ENCODE results near the gene ACTG2.
"Not testable (repeated sequence)": the region's sequence is repeated elsewhere in the genome, so short reads cannot be mapped to it uniquely, and the experiment has no call there.

DNA sequence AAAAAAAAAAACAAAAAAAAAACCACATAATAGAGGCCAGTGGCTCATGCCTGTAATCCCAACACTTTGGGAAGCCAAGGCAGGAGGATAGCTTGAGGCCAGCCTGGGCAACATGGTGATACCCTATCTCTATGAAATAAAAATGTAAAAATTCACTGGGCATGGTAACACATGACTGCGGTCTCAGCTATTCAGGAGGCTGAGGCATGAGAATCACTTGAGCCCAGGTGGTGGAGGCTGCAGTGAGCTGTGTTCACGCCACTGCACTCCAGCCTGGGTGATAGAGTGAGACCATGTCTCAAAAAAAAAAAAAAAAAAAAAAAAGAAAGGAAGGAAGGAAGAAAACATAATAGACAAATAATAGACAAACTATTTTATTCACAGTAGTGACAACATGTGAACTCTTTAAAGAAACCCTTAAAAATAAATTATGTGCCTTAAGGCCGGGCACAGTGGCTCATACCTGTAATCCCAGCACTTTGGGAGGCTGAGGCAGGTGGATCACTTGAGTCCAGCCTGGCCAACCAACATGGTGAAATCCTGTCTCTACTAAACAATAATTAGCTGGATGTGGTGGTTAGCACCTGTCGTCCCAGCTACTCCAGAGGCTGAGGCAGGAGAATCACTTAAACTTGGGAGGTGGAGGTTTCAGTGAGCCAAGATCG, 11.3 kb downstream of the ACTG2 start:
- TF ChIP-seq, protein P1, sequence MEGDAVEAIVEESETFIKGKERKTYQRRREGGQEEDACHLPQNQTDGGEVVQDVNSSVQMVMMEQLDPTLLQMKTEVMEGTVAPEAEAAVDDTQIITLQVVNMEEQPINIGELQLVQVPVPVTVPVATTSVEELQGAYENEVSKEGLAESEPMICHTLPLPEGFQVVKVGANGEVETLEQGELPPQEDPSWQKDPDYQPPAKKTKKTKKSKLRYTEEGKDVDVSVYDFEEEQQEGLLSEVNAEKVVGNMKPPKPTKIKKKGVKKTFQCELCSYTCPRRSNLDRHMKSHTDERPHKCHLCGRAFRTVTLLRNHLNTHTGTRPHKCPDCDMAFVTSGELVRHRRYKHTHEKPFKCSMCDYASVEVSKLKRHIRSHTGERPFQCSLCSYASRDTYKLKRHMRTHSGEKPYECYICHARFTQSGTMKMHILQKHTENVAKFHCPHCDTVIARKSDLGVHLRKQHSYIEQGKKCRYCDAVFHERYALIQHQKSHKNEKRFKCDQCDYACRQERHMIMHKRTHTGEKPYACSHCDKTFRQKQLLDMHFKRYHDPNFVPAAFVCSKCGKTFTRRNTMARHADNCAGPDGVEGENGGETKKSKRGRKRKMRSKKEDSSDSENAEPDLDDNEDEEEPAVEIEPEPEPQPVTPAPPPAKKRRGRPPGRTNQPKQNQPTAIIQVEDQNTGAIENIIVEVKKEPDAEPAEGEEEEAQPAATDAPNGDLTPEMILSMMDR (IDR thresholded peaks at IDR 0.05) = not testable (repeated sequence)
- not testable (repeated sequence) for TF ChIP-seq EP300, POLR2A, POLR2AphosphoS5 (IDR thresholded peaks at IDR 0.05)
